Activated CD8-positive, alpha-beta memory T cell treated with anti-CD3 and anti-CD28 coated beads, Interleukin-2, amount 10 ng/mL, durations not matched to agents 7 days and 5 days (primary cell): Measurements from ENCODE around the gene RNLS. TPM values are rescaled to one million over a fixed set of nuclear protein-coding genes. Genes with fewer than 3 reads are reported as not detected.

ENCODE experiments used
- ATAC-seq: fragments of 150-1000 bp; cut with Tn5 transposase; one replicate; pipeline ENCODE4 v1.10.0; 2021; ENCODE audit warnings: moderate library complexity
- CTCF ChIA-PET: fragments of 350-600 bp; sonication (Branson Sonifier 250); formaldehyde crosslinking; loops from one replicate; lab custom pipeline; 2021; ENCODE audit warnings: antibody characterized with exemption; lab: Charles Lee
- DNase-seq: peaks from one replicate; pipeline ENCODE4 v3.0.0-alpha.2; 2020
- H3K27ac Mint-ChIP-seq: one replicate; pipeline ENCODE4 v1.8.0; 2021; ENCODE audit warnings: mild to moderate bottlenecking, mixed read lengths
- H3K27me3 Mint-ChIP-seq: one replicate; pipeline ENCODE4 v1.8.0; 2021; ENCODE audit warnings: mixed read lengths
- H3K36me3 Mint-ChIP-seq: one replicate; pipeline ENCODE4 v1.8.0; 2021; ENCODE audit warnings: mild to moderate bottlenecking, mixed read lengths
- H3K4me1 Mint-ChIP-seq: one replicate; pipeline ENCODE4 v1.8.0; 2021; ENCODE audit warnings: mixed read lengths
- H3K4me3 Mint-ChIP-seq: one replicate; pipeline ENCODE4 v1.8.0; 2021; ENCODE audit warnings: mild to moderate bottlenecking, moderate library complexity, mixed read lengths
- H3K9me3 Mint-ChIP-seq: one replicate; pipeline ENCODE4 v1.8.0; 2022; ENCODE audit warnings: low read depth, mixed read lengths
- total RNA-seq, 2 experiments: library from RNA; stranded (reverse); gene quantifications; one replicate each; pipeline ENCODE4 v1.2.3, GENCODE V29; 2021

The RNLS gene
- total RNA-seq, 2 experiments from 2014 or later: 2.9 to 3.7 TPM

DNA sequence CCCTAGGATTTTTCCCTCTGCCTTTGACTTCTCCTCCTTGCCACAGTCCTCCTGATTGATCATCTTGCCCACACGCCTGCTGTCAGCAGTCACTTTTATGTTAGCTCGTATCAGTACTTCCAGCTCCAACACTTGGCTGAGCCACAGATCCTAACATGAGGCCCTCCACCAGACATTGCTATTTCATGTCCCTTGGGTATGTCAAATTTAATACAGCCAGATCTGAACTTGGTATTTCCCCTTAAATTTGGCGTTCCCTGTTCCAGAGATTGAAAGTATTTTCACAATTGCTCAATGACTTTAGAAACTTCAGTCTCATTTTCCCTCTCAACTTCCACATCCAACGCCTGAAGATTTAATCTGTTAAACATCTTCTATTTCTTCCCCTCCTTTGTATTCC lies 140.4 kb downstream of the RNLS start:
- Mint-ChIP-seq H3K36me3 (no peaks in the 10 kb centered on the region), H3K4me1 (no peaks in the 10 kb centered on the region), H3K27ac (no peak overlapping the region), H3K27me3 (peaks cover 10% of the 10 kb centered on the region), H3K4me3 (no peak overlapping the region), H3K9me3 (no peaks in the 10 kb centered on the region)
- CTCF ChIA-PET: no interaction called here
- ATAC-seq (no peak), DNase-seq (no peak)

DNA sequence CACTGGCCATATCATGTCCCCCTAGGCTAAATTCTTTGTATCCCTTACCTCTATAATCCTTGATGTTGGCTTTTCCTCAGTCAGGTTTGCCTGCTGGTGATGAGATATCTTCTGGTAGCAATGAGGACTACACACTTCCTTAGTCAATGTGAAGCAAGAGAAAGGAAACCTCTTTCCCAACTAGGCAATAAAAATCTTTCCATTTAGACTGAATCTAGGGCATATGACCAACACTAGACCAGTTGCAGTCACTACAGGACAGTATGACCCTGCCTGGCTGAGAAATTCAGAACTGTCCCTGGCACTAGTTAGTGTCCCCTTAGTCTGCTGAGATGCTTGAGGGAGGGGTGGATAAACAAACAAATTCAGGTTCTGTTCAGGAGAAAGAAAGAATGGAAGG lies 142.6 kb downstream of the RNLS start:
- Mint-ChIP-seq H3K9me3 (no peaks in the 10 kb centered on the region), H3K36me3 (no peaks in the 10 kb centered on the region), H3K27ac (no peak overlapping the region), H3K4me3 (no peak overlapping the region), H3K4me1 (no peaks in the 10 kb centered on the region), H3K27me3 (peaks cover 1% of the 10 kb centered on the region)
- CTCF ChIA-PET: no interaction called here
- no peak for DNase-seq
- no peak for ATAC-seq

DNA sequence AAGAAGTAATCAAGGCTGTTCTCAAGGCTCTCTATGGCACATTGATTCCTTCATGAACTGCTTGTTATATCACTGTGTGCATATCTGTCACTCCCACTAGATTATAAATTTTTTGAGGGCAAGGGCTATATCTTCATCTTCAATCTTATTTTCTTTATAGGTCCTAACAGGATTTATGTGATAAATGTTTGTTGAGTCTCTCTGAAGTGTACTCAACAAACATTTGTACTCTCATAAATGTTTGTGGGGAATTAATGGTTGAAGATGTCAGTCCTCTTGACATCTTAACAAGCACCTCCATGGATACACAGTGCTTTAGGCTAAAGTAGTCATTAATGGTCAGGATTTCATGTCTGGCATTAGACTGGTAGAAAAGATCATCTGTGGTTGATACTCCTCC lies 143.2 kb downstream of the RNLS start:
- no peaks in the 10 kb centered on the region for H3K36me3 Mint-ChIP-seq
- no peak overlapping the region for H3K27ac Mint-ChIP-seq
- no peak overlapping the region for H3K4me3 Mint-ChIP-seq
- ATAC-seq: no peak
- no peaks in the 10 kb centered on the region for H3K27me3 Mint-ChIP-seq
- CTCF ChIA-PET: no interaction called here
- H3K9me3 Mint-ChIP-seq: no peaks in the 10 kb centered on the region
- no peaks in the 10 kb centered on the region for H3K4me1 Mint-ChIP-seq
- DNase-seq: no peak

DNA sequence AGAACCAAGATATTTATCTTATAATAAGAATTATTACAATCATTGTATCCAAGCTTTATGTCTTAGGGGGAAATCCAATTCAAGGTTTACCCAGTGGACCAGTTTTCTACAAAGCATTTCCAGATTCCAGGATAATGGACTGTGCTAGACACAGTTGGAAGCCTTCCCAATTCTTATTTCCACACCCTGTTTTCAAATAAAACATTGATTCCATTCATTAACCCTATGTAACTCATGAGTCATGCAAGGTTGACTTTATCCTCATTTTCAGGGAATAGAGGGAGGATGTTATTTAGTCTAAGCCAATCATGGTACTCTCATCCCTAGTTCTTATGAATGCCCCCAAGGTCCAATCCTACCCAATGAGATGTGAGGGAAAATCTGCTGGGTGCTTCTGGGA lies 145.7 kb downstream of the RNLS start:
- Mint-ChIP-seq H3K27ac (no peak overlapping the region), H3K36me3 (no peaks in the 10 kb centered on the region), H3K27me3 (no peaks in the 10 kb centered on the region), H3K4me1 (peaks cover 5% of the 10 kb centered on the region), H3K9me3 (no peaks in the 10 kb centered on the region), H3K4me3 (no peak overlapping the region)
- CTCF ChIA-PET: no interaction called here
- no peak for ATAC-seq
- no peak for DNase-seq

DNA sequence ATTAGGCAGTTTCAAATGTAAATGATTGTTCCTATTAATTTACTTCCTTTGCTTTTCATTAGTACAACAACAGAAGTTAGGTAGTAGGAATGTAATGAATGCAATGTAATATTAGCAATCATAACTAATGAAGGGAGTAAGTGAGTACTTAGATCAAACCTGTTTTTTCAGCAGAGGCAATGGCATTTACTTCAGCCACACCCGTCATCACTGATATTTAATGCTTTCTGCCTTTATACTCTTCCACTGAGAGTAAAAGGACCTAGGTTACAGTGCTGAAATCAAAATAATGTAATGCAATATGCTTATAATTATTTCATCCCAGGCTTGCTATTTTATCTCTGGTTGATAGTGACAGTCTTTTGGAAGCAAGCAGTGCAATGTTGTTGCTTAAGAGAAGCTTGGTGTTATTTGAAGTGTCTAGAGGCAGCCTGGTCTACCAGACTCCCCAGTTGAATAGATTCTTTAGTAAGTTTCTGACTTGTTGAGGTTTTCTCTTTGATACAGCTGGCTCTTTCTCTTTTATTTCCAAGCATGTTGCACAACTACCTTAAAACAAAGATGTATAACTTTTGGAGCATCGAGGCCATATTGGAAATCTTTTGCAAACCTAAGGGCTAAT lies 149.4 kb downstream of the RNLS start:
- ATAC-seq (no peak), DNase-seq (no peak)
- CTCF ChIA-PET: no interaction called here
- Mint-ChIP-seq H3K9me3 (no peaks in the 10 kb centered on the region), H3K36me3 (no peaks in the 10 kb centered on the region), H3K4me3 (no peak overlapping the region), H3K27me3 (peaks cover 2% of the 10 kb centered on the region), H3K4me1 (peaks cover 5% of the 10 kb centered on the region), H3K27ac (no peak overlapping the region)

DNA sequence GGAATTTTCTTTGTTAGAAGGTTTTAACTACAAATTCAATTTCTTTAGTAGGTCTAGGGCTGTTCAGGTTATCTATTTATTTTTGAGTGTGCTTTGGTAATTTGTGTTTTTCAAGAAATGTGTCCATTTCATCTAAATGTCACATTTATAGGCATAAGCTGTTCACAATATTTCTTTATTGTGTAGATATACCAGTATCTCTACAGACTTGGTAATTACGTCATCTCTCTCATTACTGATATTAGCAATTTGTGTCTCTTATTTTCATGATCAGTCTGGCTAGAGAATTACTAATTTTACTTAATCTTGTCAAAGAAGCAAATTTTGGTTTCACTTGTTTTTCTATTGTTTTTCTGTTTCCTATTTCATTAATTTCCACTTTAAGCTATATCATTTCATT lies 152.0 kb downstream of the RNLS start:
- Mint-ChIP-seq H3K27ac (no peak overlapping the region), H3K4me3 (no peak overlapping the region), H3K36me3 (no peaks in the 10 kb centered on the region), H3K4me1 (peaks cover 5% of the 10 kb centered on the region), H3K27me3 (peaks cover 2% of the 10 kb centered on the region), H3K9me3 (no peaks in the 10 kb centered on the region)
- CTCF ChIA-PET: no interaction called here
- DNase-seq (no peak), ATAC-seq (no peak)

DNA sequence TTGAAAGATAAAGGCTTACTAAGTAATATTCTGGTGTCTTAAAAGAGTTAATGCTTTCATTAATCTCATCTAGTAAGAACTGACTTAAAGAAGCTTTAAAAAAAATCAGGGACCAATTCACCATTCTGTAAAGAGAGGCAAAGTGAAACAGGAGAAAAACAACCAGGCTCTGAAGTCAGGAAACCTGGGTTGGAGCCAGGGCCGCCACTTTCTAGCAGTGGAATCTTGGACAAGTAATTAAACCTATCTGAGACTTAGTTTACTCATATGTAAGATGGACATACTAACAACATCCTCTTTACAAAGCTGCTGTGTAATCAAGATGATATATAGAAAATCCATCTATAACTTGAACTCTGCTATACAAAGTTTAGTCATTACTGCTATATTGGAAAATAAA lies 154.1 kb downstream of the RNLS start:
- Mint-ChIP-seq H3K36me3 (no peaks in the 10 kb centered on the region), H3K4me1 (peaks cover 2% of the 10 kb centered on the region), H3K27ac (no peak overlapping the region), H3K27me3 (peaks cover 2% of the 10 kb centered on the region), H3K9me3 (no peaks in the 10 kb centered on the region), H3K4me3 (no peak overlapping the region)
- CTCF ChIA-PET: no interaction called here
- ATAC-seq (no peak), DNase-seq (no peak)

DNA sequence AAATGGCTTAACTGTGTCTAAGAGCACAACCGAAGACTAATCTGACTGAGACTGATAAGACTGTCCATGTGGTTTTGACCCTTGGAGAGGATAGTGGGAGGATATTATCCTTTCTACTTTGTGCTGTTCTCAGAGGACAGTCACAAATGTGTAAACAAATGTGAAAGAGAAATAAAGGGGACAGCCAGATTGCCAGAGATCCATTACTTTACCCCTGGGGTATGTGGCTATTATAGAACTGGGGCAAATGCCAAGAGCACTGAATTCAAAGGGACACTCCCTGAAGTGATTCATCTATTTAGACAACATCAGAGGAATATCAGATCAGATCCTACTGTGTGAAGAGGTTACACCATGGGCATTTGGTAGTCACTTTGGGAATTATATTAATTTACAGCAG lies 154.7 kb downstream of the RNLS start:
- ATAC-seq: no peak
- no peak overlapping the region for H3K4me3 Mint-ChIP-seq

DNA sequence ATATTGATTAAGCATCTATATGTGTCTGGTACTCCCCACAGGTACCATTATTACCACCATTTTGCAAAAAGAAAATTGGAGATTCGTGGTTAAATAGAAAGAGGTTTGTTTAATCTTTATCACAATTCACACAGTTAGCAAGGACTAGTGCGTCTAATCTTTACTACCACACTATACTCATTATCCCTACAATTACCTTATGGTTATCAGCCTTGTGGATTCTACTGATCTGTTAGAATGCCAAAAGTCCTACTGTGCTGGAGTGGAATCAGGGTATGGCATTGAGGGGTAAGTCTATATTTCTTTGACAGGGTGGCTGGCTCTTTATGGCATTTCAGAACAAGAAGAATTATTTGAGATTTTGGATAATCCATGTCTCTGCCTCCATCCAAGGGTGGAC lies 156.1 kb downstream of the RNLS start:
- Mint-ChIP-seq H3K9me3 (no peaks in the 10 kb centered on the region), H3K27ac (no peak overlapping the region), H3K27me3 (peaks cover 2% of the 10 kb centered on the region), H3K4me1 (no peaks in the 10 kb centered on the region), H3K36me3 (no peaks in the 10 kb centered on the region), H3K4me3 (no peak overlapping the region)
- ATAC-seq: no peak
- no peak for DNase-seq
- CTCF ChIA-PET: no interaction called here

More for the DNA sequence above, 154.7 kb downstream of the RNLS start:
- no peak overlapping the region for H3K27ac Mint-ChIP-seq
- no peaks in the 10 kb centered on the region for H3K9me3 Mint-ChIP-seq
- DNase-seq: no peak
- CTCF ChIA-PET: no interaction called here
- H3K27me3 Mint-ChIP-seq: peaks cover 2% of the 10 kb centered on the region
- H3K4me1 Mint-ChIP-seq: no peaks in the 10 kb centered on the region
- no peaks in the 10 kb centered on the region for H3K36me3 Mint-ChIP-seq

DNA sequence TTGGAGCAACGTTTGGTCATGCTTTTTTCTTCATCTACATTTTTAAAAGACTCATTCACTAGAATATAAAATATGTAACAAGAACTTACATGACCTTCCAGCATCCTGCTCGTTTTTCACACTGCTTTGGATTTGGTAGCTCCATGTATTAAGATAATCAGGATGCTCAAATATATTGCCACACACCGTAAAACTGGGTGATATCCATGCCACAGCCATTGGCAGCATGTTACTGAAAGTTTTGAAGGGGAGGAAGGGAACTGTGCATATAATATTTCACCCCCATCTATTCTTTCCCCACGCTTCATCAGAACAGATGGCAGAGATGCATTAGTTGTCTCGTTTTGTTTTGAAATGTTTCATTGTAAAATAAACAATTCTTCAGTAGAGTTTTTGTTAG lies 158.2 kb downstream of the RNLS start:
- CTCF ChIA-PET: no interaction called here
- Mint-ChIP-seq H3K27me3 (peaks cover 6% of the 10 kb centered on the region), H3K4me1 (no peaks in the 10 kb centered on the region)

DNA sequence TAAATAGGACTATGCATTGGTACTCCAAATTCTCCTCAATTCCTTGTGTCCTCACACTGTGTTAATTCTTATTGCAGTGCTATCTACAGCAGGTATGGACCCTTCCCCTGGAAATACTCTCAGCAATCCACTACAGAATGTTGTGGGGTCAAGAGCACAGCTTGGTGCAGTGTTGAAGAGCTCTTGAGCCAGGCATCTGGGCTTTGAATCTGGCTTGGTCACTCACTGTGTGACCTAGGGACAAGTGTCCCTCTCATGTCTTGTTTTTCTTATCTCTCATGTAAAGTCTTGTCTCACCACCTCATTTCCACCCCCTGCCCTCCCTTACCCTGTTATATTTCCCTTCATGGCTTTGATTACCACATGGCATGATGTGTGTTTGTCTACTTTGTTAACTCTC lies 159.4 kb downstream of the RNLS start:
- Mint-ChIP-seq H3K27me3 (peaks cover 6% of the 10 kb centered on the region), H3K4me3 (no peak overlapping the region), H3K4me1 (peaks cover 5% of the 10 kb centered on the region), H3K36me3 (no peaks in the 10 kb centered on the region), H3K9me3 (no peaks in the 10 kb centered on the region), H3K27ac (no peak overlapping the region)
- CTCF ChIA-PET: no interaction called here
- DNase-seq (no peak), ATAC-seq (no peak)

More for the DNA sequence above, 158.2 kb downstream of the RNLS start:
- H3K36me3 Mint-ChIP-seq: no peaks in the 10 kb centered on the region
- no peak overlapping the region for H3K27ac Mint-ChIP-seq
- DNase-seq: no peak
- H3K9me3 Mint-ChIP-seq: no peaks in the 10 kb centered on the region
- no peak overlapping the region for H3K4me3 Mint-ChIP-seq
- no peak for ATAC-seq

DNA sequence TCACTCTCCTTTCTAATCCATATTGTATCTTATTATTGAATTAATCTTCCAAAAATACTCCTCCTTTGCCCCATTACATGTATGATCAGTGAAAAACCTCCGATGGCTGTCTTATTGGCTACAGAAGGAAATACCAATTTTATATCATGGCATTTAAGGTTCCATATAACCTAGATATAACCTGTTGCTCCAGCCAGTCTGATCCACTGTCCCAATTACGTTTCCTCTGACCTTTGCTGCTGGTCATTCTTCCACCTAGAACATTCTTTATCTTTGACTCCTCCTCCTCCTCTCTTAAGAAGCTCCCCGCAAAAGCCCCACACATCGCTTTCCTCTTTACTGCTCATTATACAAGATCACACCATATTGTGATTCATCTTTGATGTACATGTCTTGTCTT lies 161.5 kb downstream of the RNLS start:
- CTCF ChIA-PET: interaction anchor here (1.2 kb wide), 1 partner anchor 13 kb away, joined by 3 read pairs; no protein-coding TSS in a partner anchor
- no peaks in the 10 kb centered on the region for H3K36me3 Mint-ChIP-seq
- DNase-seq (no peak), ATAC-seq (no peak)
- no peak overlapping the region for H3K4me3 Mint-ChIP-seq
- H3K9me3 Mint-ChIP-seq: no peaks in the 10 kb centered on the region
- peaks cover 5% of the 10 kb centered on the region for H3K4me1 Mint-ChIP-seq
- H3K27ac Mint-ChIP-seq: no peak overlapping the region
- peaks cover 6% of the 10 kb centered on the region for H3K27me3 Mint-ChIP-seq

DNA sequence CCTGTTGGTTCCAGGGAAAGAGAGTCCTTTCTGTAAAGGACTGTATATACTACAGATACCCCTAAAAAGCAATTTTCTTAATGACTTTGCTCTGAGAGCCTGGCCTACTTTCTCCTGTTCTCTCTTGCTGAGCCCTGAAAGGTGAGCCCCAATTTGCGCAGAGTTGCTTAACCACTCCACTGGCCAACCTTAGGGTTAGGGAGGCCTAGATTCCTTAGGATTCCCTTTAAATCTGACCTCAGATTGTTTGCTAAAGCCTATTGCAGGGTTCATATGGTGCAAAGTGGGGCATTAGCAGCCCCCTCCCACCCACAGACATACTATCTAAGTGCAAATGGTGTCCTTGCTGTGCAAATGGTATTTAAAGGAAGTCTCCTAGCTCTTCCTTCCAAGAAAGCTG lies 164.2 kb downstream of the RNLS start:
- Mint-ChIP-seq H3K27ac (no peak overlapping the region), H3K4me1 (peaks cover 7% of the 10 kb centered on the region), H3K36me3 (no peaks in the 10 kb centered on the region), H3K9me3 (no peaks in the 10 kb centered on the region), H3K27me3 (peaks cover 6% of the 10 kb centered on the region), H3K4me3 (no peak overlapping the region)
- DNase-seq: no peak
- ATAC-seq: no peak
- CTCF ChIA-PET: interaction anchor here (1.1 kb wide), 1 partner anchor 29 kb away, joined by 3 read pairs; no protein-coding TSS in a partner anchor

DNA sequence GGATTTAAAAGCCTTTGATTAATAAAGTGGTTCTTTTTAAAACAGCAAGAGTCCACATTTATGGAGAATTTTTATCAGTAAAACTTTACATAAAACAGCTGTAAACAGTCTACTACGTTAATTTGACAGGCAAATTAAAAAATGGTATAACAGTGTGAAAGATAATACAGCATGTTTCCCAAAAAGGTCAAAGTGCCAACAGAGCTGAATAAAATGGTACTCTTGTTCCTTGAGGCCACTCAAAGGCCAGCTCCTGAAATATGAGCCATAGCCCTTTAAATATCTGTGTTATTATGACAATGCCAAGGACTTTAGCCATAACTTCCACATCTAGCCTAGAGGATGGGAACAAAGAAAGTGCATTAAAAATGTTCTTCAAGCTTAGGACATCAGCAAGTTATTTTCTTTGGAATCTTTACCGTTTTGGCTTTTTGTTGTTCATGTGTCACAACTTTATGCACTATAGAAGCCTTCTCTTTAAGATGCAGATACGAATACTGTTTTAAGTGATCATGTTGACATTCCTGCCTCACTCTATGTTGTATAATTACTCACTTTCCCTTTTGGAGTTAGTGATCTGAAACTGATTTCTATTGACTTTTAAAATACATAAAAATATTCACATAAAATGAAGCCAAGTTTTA lies 165.6 kb downstream of the RNLS start:
- peaks cover 7% of the 10 kb centered on the region for H3K4me1 Mint-ChIP-seq
- ATAC-seq (no peak), DNase-seq (no peak)
- no peak overlapping the region for H3K27ac Mint-ChIP-seq
- H3K4me3 Mint-ChIP-seq: no peak overlapping the region
- CTCF ChIA-PET: interaction anchor here (1.1 kb wide), 2 partner anchors 13 to 28 kb away, joined by 3 read pairs; no protein-coding TSS in a partner anchor
- H3K9me3 Mint-ChIP-seq: no peaks in the 10 kb centered on the region
- H3K27me3 Mint-ChIP-seq: peaks cover 6% of the 10 kb centered on the region
- H3K36me3 Mint-ChIP-seq: no peaks in the 10 kb centered on the region
